CD14-positive monocyte (primary cell): ENCODE measurements around the gene TMEM164. TPM values are rescaled to one million over a fixed set of nuclear protein-coding genes. Genes with fewer than 3 reads are reported as not detected.

ENCODE experiments used
- DNase-seq, 3 donors: peaks; one replicate each; pipeline ENCODE4 v3.0.0-alpha.2; 2011 to 2022
- H2AFZ ChIP-seq: 2 replicates; pipeline ENCODE4 v1.6.0; 2012; ENCODE audit warnings: mild to moderate bottlenecking, low read depth, low read length, inconsistent platforms; ENCODE audit not compliant: insufficient read depth, poor library complexity, severe bottlenecking
- H3K27ac ChIP-seq, 2 donors: 1 replicate in 1 of 2; 2 replicates in 1 of 2; pipeline ENCODE4 v1.5.1; 2012 to 2013; ENCODE audit warnings: low read length in 2 of 2, control low read depth in 1 of 2, inconsistent platforms in 1 of 2, low read depth in 1 of 2, mild to moderate bottlenecking in 1 of 2
- H3K27me3 ChIP-seq, 2 donors: one replicate each; pipeline versions ENCODE4 v1.6.0 to v1.6.1; 2011 to 2013; ENCODE audit warnings: low read length in 2 of 2; ENCODE audit not compliant: control insufficient read depth in 2 of 2, insufficient read depth in 2 of 2
- H3K36me3 ChIP-seq, 2 donors: replicated peaks in 1 of 2; 1 replicate in 1 of 2; 2 replicates in 1 of 2; pipeline versions ENCODE4 v1.5.1 to v1.6.1; 2012 to 2013; ENCODE audit warnings: low read length in 2 of 2, control low read depth in 1 of 2, inconsistent platforms in 1 of 2, mild to moderate bottlenecking in 1 of 2; ENCODE audit not compliant: insufficient read depth in 2 of 2, control insufficient read depth in 1 of 2
- H3K4me1 ChIP-seq, 2 donors: 1 replicate in 1 of 2; 2 replicates in 1 of 2; pipeline versions ENCODE4 v1.5.1 to v1.6.1; 2012 to 2013; ENCODE audit warnings: low read length in 2 of 2, control low read depth in 1 of 2, inconsistent platforms in 1 of 2, mild to moderate bottlenecking in 1 of 2, moderate library complexity in 1 of 2; ENCODE audit not compliant: insufficient read depth in 2 of 2, control insufficient read depth in 1 of 2
- H3K4me2 ChIP-seq: replicated peaks from 2 replicates; pipeline ENCODE3; 2012; ENCODE audit warnings: low read length, moderate library complexity, mild to moderate bottlenecking; ENCODE audit not compliant: poor library complexity, severe bottlenecking; ENCODE audit errors: extremely low read depth
- H3K4me3 ChIP-seq, 3 experiments: fragments of 200-600 bp in 1 of 3; sonication (generic) in 1 of 3; replicated peaks in 1 of 3; 1 replicate in 2 of 3; 2 replicates in 1 of 3; pipeline ENCODE4 v1.5.1; 2011 to 2013; ENCODE audit warnings: low read length in 3 of 3, mild to moderate bottlenecking in 3 of 3, control low read depth in 2 of 3, low read depth in 2 of 3, inconsistent platforms in 1 of 3, moderate library complexity in 1 of 3
- H3K79me2 ChIP-seq: 2 replicates; pipeline ENCODE4 v1.6.0; 2012; ENCODE audit warnings: mild to moderate bottlenecking, control low read depth, inconsistent platforms, low read length, moderate library complexity; ENCODE audit not compliant: insufficient read depth
- H3K9ac ChIP-seq: 2 replicates; pipeline ENCODE4 v1.6.0; 2017; ENCODE audit warnings: low read length, mild to moderate bottlenecking; ENCODE audit not compliant: insufficient read depth, poor library complexity, severe bottlenecking
- H3K9me3 ChIP-seq, 2 donors: replicated peaks in 1 of 2; 1 replicate in 1 of 2; 2 replicates in 1 of 2; pipeline versions ENCODE4 v1.5.1 to v1.6.1; 2012 to 2013; ENCODE audit warnings: low read length in 2 of 2, control low read depth in 1 of 2; ENCODE audit not compliant: control insufficient read depth in 1 of 2, insufficient read depth in 1 of 2
- H4K20me1 ChIP-seq: 2 replicates; pipeline ENCODE4 v1.6.0; 2012; ENCODE audit warnings: mild to moderate bottlenecking, low read length, control low read depth, moderate library complexity; ENCODE audit not compliant: insufficient read depth
- H3K27ac Mint-ChIP-seq, 7 donors: one replicate each; pipeline ENCODE4 v1.8.0; 2020; ENCODE audit warnings: mild to moderate bottlenecking in 7 of 7, mixed read lengths in 7 of 7, moderate library complexity in 6 of 7, inconsistent platforms in 2 of 7
- H3K27me3 Mint-ChIP-seq, 3 donors: one replicate each; pipeline ENCODE4 v1.8.0; 2021 to 2022; ENCODE audit warnings: low read depth in 3 of 3, mild to moderate bottlenecking in 3 of 3, mixed read lengths in 3 of 3, moderate library complexity in 3 of 3, inconsistent platforms in 1 of 3
- H3K36me3 Mint-ChIP-seq, 2 donors: one replicate each; pipeline ENCODE4 v1.8.0; 2020; ENCODE audit warnings: mixed read lengths in 2 of 2, inconsistent platforms in 1 of 2, mild to moderate bottlenecking in 1 of 2
- H3K4me1 Mint-ChIP-seq: one replicate; pipeline ENCODE4 v1.8.0; 2020; ENCODE audit warnings: mild to moderate bottlenecking, mixed read lengths
- H3K4me3 Mint-ChIP-seq, 2 donors: one replicate each; pipeline ENCODE4 v1.8.0; 2020; ENCODE audit warnings: mild to moderate bottlenecking in 2 of 2, mixed read lengths in 2 of 2, moderate library complexity in 1 of 2
- H3K9me3 Mint-ChIP-seq, 7 donors: one replicate each; pipeline ENCODE4 v1.8.0; 2020 to 2022; ENCODE audit warnings: mixed read lengths in 7 of 7, mild to moderate bottlenecking in 6 of 7, moderate library complexity in 6 of 7, inconsistent platforms in 2 of 7
- CTCF ChIP-seq: fragments of 200-600 bp; IDR thresholded peaks from one replicate; pipeline ENCODE4 v1.8.0; 2022; ENCODE audit warnings: antibody characterized with exemption, mild to moderate bottlenecking
- WGBS: methylation state at CpG from one replicate; pipeline ENCODE4 v1.1.5; 2013; ENCODE audit warnings: missing lambda C conversion rate; ENCODE audit not compliant: insufficient coverage; 5-methylcytosine and 5-hydroxymethylcytosine counted together
- intact Hi-C, 2 donors: fragments of 100-400 bp; cut with micrococcal nuclease; formaldehyde crosslinking; loops; one replicate each; pipeline versions ENCODE4 v1.15.0 to v1.15.1; 2023
- polyA plus RNA-seq, 3 donors: library from polyadenylated mRNA; depleted of rRNA in 1 of 3; unstranded in 2 of 3; stranded (reverse) in 1 of 3; fragments of 300-500 nt in 2 of 3; fragments of >200 nt in 1 of 3; fragmentation: Illumina TruSeq in 2 of 3; gene quantifications; 1 replicate in 2 of 3; 2 replicates in 1 of 3; pipeline ENCODE4 v1.2.3, GENCODE V29; 2012 to 2021

Gene TMEM164
- polyA plus RNA-seq, 3 donors = 5.3 to 39.5 (median 7.3) TPM

- WGBS = no CpG with 5 or more reads among the region's 2 CpGs
- peaks cover 0 to 3% (median 0%) of the 10 kb centered on the region in 7 donors for H3K9me3 Mint-ChIP-seq
- peaks cover 22 to 28% of the 10 kb centered on the region in 2 donors for H3K36me3 Mint-ChIP-seq
- Histone ChIP-seq H3K36me3 (peaks cover 12 to 28% of the 10 kb centered on the region in 2 donors), H3K4me1 (peaks cover 0 to 6% of the 10 kb centered on the region in 2 donors), H2AFZ (no peak overlapping the region), H3K9me3 (no peaks in the 10 kb centered on the region), H3K27me3 (peaks cover 0 to 4% of the 10 kb centered on the region in 2 donors), H3K4me2 (no peak overlapping the region), H3K9ac (no peak overlapping the region), H3K4me3 (no peak overlapping the region), H3K27ac (no peak overlapping the region), H4K20me1 (peaks cover 38% of the 10 kb centered on the region), H3K79me2 (peaks cover 52% of the 10 kb centered on the region)
- H3K4me1 Mint-ChIP-seq = peaks cover 21% of the 10 kb centered on the region
- H3K27ac Mint-ChIP-seq = no peak overlapping the region
- no peak overlapping the region for H3K4me3 Mint-ChIP-seq
- peaks cover 0 to 10% (median 0%) of the 10 kb centered on the region in 3 donors for H3K27me3 Mint-ChIP-seq
- intact Hi-C loops = no loop called here
- no peak for TF ChIP-seq CTCF
- DNase-seq = no peak
These were observed 48.6 kb downstream of the TMEM164 start for GRCh38 chrX:110051559-110051958.

- H3K4me2 ChIP-seq = no peak overlapping the region
- Mint-ChIP-seq H3K9me3 (peaks cover 0 to 3% (median 0%) of the 10 kb centered on the region in 7 donors), H3K36me3 (peaks cover 22 to 28% of the 10 kb centered on the region in 2 donors), H3K27me3 (peaks cover 0 to 5% (median 0%) of the 10 kb centered on the region in 3 donors), H3K4me3 (no peak overlapping the region), H3K4me1 (peaks cover 20% of the 10 kb centered on the region), H3K27ac (no peak overlapping the region)
- no peak overlapping the region for H3K9ac ChIP-seq
- intact Hi-C loops = no loop called here
- H3K79me2 ChIP-seq = peaks cover 48% of the 10 kb centered on the region
- H3K4me1 ChIP-seq = peaks cover 0 to 6% of the 10 kb centered on the region in 2 donors
- H3K36me3 ChIP-seq = peaks cover 12 to 20% of the 10 kb centered on the region in 2 donors
- H3K4me3 ChIP-seq = no peak overlapping the region
- peaks cover 0 to 4% of the 10 kb centered on the region in 2 donors for H3K27me3 ChIP-seq
- TF ChIP-seq CTCF = no peak
- no peak overlapping the region for H3K27ac ChIP-seq
- no peak overlapping the region for H2AFZ ChIP-seq
- no peaks in the 10 kb centered on the region for H3K9me3 ChIP-seq
- no peak for DNase-seq
- peaks cover 33% of the 10 kb centered on the region for H4K20me1 ChIP-seq
These were observed 49.4 kb downstream of the TMEM164 start for GRCh38 chrX:110052303-110052702.
